GM12891 (cell line): ENCODE data around the gene SLC30A2.

Source experiments
- POLR2AphosphoS5 ChIP-seq: IDR thresholded peaks from 2 replicates; pipeline ENCODE4 v1.6.1; 2011; ENCODE audit warnings: low read depth, low read length, control low read depth
- TAF1 ChIP-seq: IDR thresholded peaks from 2 replicates; pipeline ENCODE4 v1.6.1; 2011; ENCODE audit warnings: low read depth, low read length, control low read depth

DNA sequence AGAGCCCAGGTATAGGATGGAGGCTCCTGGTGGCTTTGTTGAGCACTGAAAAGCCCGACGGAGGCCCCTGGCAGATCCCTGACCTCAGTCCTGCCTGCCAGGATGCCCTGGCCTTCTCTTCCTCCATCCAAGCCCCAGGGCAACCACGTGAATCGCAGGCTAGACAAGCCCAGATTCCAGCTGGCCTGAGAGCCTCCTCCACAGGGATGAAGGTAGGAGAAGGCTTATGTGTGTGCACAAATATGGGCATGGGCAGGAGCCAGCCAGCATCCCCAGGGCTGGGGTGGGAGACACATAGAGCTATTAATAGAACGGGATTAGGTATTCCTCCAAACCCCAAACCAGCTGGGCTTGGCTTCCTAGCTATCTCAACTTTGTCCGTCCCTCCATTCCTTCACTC lies 28.3 kb downstream of the SLC30A2 start:
- TF ChIP-seq POLR2AphosphoS5, result no peak
- no peak for TF ChIP-seq TAF1
